KBM-7 (cell line): Measurements from ENCODE around the gene PCDHA4.
A peak's percentile ranks its signal among the peaks of the same experiment; 100 is the strongest.
"Not testable (repeated sequence)": the region's sequence is repeated elsewhere in the genome, so short reads cannot be mapped to it uniquely, and the experiment has no call there.

Experiments used
- DNase-seq: peaks from one replicate; pipeline ENCODE4 v3.0.0-alpha.2; 2015
- in situ Hi-C: fragments of 300-500 bp; cut with MboI; formaldehyde crosslinking; loops from 2 replicates; pipeline ENCODE4 v1.14.3; 2020; ENCODE audit warnings: low sequenced_read_pairs, low pct_unique_long_range_greater_than_20kb, mixed read lengths

PCDHA4 gene

DNA sequence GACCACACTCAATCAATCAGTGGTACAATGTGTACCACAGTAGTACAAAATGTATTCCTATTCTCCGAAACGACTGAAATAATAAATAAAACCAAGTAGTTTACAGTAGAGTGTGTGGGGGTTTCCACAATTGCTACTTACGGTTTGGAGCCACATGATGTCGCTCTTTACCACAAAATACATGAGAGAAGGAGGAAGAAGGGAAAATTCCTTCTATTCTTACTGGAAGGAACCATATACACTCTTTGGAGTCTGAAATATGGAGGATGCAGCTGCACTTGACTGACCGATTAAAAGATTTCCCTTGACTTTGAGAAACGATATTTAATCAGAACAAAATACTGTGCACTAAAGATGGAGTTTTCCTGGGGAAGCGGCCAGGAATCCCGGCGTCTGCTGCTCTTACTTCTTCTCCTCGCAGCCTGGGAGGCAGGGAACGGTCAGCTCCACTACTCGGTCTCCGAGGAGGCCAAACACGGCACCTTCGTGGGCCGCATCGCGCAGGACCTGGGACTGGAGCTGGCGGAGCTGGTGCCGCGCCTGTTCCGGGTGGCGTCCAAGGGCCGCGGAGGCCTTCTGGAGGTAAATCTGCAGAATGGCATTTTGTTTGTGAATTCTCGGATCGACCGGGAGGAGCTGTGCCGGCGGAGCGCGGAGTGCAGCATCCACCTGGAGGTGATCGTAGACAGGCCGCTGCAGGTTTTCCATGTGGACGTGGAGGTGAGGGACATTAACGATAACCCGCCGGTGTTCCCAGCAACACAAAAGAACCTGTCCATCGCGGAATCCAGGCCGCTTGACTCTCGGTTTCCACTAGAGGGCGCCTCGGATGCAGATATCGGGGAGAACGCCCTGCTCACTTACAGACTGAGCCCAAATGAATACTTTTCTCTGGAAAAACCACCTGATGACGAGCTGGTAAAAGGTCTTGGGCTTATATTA, at the start of gene PCDHA4:
TSS of gene PCDHA4 (plus strand) at position 235 of the 942 bp plus-strand sequence.
- in situ Hi-C loops = no loop called here
- peak; percentile 3 for DNase-seq

DNA sequence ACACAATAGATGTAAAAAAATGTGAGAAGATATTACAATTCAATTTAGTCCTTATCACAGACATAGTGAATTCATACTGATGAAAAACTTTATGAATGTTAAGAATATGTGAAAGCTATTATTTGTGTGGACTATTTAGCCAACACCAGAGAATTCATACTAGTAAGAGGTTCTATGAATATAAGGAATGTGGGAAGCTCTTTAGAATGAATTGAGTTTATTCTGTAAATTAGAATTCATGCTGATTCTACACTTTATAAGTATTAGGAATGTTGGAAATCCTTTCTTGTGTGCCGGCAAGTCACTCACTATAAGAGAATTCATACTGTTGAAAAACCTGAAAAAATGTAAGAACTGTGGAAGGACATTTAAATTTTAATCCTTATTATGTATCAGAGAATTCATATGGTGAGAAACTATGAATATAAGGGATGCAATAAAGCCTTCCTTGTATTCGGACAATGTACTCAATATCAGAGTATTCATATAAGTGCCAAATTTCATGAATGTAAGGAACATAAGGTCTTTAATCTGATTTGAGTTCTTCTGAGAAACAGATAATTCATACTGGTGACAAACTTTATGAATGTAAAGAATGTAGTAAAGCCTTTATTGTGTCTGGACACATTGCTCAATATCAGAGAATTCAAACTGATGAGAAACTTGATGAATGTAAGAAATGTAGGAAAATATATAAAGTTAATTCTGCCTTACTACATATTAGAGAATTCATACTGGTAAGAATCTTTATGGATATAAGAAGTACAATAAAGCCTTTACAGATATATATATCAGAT, 42.5 kb upstream of the PCDHA4 start:
- in situ Hi-C loops = no loop called here
- DNase-seq = peak; percentile 15

DNA sequence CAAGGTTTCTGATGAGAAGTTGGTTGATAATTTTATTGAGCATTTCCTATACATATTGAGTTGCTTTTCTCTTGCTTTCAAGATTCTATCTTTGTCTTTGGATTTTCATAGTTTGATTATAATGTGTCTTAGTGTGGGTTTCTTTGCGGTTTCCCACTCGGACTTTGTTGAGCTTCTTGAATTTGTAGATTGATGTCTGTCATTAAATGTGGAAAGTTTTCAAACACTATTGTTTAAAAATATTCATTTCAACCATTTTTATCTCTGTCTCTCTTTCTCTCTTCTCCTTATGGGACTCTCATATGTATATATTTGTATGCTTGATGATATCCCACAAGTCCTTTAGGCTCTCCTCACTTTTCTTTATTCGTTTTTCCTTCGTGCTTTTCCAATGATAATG, 39.4 kb upstream of the PCDHA4 start:
- in situ Hi-C loops = no loop called here

DNA sequence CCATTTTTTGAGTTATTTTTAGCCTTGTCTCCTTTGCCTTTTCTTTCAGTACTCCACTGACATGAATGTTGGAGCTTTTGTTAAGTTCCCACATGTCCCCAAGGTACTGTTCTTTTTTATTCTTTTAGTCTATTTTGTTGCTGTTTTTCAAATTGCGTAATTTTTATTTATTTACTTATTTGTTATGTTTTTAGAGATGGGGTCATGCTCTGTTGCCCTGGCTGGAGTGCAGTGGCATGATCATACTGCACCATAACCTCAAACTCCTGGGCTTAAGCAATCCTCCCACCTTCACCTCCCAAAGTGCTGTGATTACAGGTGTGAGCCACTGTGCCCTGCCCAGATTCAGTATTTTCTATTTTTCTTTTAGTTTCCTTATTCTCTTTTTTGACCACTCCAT, 26.4 kb upstream of the PCDHA4 start:
- no peak for DNase-seq
- in situ Hi-C loops = no loop called here

More for the DNA sequence above, 39.4 kb upstream of the PCDHA4 start:
- DNase-seq = no peak

DNA sequence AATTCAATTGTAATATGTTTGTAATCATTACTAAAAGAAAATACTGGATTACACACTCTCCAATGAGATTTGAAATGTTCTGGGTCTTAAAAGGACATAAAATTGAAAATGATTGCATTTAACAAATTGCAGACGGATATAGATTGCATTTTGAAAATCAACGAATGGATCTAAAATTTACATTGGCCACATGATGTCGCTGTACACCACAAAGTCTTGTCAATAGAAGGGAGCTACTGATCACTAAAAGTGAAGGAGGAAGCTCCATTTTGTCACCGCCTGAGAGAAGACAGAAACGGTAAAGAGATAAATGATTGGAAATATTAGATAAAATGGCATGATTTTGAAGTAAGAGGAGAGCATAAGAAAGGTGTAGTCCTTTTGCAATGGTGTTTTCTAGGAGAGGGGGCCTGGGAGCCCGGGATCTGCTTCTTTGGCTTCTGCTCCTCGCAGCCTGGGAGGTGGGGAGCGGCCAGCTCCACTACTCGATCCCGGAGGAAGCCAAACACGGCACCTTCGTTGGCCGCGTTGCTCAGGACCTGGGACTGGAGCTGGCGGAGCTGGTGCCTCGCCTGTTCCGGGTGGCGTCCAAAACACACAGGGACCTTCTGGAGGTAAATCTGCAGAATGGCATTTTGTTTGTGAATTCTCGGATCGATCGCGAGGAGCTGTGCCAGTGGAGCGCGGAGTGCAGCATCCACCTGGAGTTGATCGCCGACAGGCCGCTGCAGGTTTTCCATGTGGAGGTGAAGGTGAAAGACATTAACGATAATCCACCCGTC, 20.8 kb upstream of the PCDHA4 start, which contains the start of gene PCDHA1:
TSS of gene PCDHA1 (plus strand) at position 236 of the 782 bp plus-strand sequence.
- peak; percentile 47 for DNase-seq

DNA sequence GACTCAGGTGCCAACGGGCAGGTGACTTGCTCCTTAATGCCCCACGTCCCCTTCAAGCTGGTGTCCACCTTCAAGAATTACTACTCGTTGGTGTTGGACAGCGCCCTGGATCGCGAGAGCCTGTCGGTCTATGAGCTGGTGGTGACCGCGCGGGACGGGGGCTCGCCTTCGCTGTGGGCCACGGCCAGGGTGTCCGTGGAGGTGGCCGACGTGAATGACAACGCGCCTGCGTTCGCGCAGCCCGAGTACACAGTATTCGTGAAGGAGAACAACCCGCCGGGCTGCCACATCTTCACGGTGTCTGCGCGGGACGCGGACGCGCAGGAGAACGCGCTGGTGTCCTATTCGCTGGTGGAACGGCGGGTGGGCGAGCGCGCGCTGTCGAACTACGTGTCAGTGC, 19.4 kb upstream of the PCDHA4 start:
- DNase-seq, in situ Hi-C loops: not testable (repeated sequence)

More for the DNA sequence above, 20.8 kb upstream of the PCDHA4 start, which contains the start of gene PCDHA1:
- in situ Hi-C loops = no loop called here

DNA sequence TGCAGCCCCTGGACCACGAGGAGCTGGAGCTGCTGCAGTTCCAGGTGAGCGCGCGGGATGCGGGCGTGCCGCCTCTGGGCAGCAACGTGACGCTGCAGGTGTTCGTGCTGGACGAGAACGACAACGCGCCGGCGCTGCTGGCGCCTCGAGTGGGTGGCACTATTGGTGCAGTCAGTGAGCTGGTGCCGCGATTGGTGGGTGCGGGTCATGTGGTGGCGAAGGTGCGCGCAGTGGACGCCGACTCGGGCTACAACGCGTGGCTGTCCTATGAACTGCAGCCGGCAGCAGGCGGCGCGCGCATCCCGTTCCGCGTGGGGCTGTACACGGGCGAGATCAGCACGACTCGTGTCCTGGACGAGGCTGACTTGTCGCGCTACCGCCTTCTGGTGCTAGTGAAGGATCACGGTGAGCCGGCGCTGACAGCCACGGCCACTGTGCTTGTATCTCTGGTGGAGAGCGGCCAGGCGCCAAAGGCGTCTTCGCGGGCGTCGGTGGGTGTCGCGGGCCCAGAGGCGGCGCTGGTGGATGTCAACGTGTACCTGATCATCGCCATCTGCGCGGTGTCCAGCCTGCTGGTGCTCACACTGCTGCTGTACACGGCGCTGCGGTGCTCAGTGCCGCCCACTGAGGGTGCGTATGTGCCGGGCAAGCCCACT, 18.9 kb upstream of the PCDHA4 start:
- DNase-seq, in situ Hi-C loops: not testable (repeated sequence)

DNA sequence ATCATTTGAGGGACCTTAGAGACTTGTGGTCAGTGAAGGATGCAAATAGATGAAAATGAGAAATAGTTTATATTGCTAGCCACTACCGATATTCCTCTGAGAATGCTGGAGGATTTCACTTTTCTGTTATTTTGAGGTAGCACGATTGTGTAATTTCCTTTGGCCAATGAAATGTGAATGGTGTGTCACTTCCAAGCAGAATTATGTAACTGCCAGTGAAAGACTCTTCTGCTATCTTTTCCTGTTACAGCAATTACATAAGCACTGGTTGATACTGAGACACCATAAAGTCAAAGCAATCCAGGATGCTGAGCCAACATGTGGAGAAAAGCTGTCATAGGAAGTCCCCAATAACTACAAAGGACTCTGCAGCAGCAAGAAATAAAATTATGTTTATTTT, 15.8 kb upstream of the PCDHA4 start:
- no peak for DNase-seq
- in situ Hi-C loops = no loop called here

DNA sequence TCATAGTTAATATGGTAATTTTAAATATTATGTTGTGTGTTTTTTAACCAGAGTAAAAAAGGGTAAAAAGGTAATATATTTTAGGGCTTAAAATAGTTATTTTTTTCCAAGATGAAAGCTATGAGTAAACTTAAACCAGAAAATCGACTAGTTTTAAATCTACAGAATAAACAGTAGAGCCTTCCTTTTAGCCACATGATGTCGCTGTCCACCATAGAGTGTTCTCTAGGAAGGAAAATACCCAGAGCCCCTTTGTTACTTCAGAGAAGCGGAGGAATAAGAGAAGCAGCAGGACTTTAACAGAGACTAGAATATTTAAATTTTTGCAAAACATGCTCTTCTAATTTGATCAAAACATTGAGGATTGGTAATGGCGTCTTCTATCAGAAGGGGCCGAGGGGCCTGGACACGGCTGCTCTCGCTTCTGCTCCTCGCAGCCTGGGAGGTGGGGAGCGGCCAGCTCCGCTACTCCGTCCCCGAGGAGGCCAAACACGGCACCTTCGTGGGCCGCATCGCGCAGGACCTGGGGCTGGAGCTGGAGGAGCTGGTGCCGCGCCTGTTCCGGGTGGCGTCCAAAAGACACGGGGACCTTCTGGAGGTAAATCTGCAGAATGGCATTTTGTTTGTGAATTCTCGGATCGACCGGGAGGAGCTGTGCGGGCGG, 12.1 kb upstream of the PCDHA4 start, which contains the start of gene PCDHA2:
TSS of gene PCDHA2 (plus strand) at position 258 of the 664 bp plus-strand sequence.
- in situ Hi-C loops = no loop called here
- DNase-seq = peak; percentile 6

DNA sequence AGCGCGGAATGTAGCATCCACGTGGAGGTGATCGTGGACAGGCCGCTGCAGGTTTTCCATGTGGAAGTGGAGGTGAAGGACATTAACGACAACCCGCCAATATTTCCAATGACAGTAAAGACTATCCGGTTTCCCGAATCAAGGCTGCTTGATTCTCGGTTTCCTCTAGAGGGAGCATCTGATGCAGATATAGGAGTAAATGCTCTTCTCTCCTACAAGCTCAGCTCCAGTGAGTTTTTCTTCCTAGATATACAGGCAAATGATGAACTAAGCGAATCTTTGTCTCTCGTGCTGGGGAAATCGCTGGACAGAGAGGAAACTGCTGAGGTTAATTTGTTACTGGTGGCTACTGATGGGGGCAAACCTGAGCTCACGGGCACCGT, 11.6 kb upstream of the PCDHA4 start:
- in situ Hi-C loops = no loop called here
- peak; percentile 23 for DNase-seq

DNA sequence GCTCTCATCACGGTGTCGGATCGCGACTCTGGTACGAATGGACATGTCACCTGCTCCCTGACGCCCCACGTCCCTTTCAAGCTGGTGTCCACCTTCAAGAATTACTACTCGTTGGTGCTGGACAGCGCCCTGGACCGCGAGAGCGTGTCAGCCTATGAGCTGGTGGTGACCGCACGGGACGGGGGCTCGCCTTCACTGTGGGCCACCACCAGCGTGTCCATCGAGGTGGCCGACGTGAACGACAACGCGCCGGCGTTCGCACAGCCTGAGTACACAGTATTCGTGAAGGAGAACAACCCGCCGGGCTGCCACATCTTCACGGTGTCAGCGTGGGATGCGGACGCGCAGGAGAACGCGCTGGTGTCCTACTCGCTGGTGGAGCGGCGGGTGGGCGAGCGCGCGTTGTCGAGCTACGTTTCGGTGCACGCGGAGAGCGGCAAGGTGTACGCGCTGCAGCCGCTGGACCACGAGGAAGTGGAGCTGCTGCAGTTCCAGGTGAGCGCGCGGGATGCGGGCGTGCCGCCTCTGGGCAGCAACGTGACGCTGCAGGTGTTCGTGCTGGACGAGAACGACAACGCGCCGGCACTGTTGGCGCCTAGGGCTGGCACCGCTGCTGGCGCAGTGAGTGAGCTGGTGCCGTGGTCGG, 10.7 kb upstream of the PCDHA4 start:
- DNase-seq, in situ Hi-C loops: not testable (repeated sequence)

DNA sequence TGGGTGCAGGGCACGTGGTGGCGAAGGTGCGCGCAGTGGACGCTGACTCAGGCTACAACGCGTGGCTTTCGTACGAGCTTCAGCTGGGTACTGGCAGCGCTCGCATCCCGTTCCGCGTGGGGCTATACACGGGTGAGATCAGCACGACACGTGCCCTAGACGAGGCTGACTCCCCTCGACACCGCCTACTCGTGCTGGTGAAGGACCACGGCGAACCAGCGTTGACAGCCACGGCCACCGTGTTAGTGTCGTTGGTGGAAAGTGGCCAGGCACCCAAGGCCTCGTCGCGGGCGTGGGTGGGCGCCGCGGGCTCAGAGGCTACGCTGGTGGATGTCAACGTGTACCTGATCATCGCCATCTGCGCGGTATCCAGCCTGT, 10.2 kb upstream of the PCDHA4 start:
- no peak for DNase-seq
- in situ Hi-C loops = no loop called here

DNA sequence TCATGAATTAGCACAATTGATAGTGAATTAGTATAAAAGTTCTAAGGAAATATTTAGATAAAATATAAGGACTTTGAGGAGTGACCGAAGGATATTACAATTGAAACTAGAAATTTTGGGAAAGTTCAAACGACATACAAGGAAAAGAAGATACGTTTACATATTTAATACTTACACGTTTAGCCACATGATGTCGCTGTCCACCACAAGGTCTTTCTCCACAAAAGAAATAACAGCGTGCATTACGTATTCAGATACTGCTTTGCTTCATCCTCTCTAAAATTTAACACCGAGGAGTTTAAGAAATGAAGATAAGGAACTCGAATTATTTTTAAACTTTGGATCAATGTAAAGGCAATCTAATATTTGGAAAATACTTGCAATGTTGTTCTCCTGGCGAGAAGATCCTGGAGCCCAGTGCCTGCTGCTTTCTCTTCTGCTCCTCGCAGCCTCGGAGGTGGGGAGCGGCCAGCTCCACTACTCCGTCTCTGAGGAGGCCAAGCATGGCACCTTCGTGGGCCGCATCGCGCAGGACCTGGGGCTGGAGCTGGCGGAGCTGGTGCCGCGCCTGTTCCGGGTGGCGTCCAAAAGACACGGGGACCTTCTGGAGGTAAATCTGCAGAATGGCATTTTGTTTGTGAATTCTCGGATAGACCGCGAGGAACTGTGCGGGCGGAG, 5.9 kb upstream of the PCDHA4 start, which contains the start of gene PCDHA3:
TSS of gene PCDHA3 (plus strand) at position 242 of the 678 bp plus-strand sequence.
- peak; percentile 75 for DNase-seq
- in situ Hi-C loops = no loop called here

DNA sequence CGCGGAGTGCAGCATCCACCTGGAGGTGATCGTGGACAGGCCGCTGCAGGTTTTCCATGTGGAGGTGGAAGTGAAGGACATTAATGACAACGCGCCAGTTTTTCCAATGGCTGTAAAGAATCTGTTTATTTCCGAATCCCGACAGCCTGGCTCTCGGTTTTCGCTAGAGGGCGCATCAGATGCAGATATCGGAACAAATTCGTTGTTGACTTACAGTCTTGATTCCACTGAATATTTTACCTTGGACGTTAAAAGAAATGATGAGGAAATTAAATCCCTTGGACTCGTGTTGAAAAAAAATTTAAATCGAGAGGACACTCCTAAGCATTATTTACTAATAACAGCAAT, 5.4 kb upstream of the PCDHA4 start:
- in situ Hi-C loops = no loop called here
- peak; percentile 65 for DNase-seq

DNA sequence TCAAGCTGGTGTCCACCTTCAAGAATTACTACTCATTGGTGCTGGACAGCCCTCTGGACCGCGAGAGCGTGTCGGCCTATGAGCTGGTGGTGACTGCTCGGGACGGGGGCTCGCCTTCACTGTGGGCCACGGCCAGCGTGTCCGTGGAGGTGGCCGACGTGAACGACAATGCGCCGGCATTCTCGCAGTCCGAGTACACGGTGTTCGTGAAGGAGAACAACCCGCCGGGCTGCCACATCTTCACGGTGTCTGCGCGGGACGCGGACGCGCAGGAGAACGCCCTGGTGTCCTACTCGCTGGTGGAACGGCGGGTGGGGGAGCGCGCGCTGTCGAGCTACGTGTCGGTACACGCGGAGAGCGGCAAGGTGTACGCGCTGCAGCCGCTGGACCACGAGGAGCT, 4.5 kb upstream of the PCDHA4 start:
- DNase-seq, in situ Hi-C loops: not testable (repeated sequence)

DNA sequence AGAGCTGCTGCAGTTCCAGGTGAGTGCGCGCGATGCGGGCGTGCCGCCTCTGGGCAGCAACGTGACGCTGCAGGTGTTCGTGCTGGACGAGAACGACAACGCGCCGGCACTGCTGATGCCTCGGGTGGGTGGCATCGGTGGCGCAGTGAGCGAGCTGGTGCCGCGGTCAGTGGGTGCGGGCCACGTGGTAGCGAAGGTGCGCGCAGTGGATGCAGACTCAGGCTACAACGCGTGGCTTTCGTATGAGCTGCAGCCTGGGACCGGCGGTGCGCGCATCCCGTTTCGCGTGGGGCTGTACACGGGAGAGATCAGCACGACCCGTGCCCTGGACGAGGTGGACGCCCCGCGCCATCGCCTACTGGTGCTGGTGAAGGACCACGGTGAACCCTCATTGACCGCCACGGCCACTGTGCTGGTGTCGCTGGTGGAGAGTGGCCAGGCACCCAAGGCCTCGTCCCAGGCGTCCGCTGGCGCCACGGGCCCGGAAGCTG, 4.0 kb upstream of the PCDHA4 start:
- DNase-seq = no peak
- in situ Hi-C loops = no loop called here
